Measurements from ENCODE around the gene IBSP.

IBSP gene, protein sequence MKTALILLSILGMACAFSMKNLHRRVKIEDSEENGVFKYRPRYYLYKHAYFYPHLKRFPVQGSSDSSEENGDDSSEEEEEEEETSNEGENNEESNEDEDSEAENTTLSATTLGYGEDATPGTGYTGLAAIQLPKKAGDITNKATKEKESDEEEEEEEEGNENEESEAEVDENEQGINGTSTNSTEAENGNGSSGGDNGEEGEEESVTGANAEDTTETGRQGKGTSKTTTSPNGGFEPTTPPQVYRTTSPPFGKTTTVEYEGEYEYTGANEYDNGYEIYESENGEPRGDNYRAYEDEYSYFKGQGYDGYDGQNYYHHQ

DNA sequence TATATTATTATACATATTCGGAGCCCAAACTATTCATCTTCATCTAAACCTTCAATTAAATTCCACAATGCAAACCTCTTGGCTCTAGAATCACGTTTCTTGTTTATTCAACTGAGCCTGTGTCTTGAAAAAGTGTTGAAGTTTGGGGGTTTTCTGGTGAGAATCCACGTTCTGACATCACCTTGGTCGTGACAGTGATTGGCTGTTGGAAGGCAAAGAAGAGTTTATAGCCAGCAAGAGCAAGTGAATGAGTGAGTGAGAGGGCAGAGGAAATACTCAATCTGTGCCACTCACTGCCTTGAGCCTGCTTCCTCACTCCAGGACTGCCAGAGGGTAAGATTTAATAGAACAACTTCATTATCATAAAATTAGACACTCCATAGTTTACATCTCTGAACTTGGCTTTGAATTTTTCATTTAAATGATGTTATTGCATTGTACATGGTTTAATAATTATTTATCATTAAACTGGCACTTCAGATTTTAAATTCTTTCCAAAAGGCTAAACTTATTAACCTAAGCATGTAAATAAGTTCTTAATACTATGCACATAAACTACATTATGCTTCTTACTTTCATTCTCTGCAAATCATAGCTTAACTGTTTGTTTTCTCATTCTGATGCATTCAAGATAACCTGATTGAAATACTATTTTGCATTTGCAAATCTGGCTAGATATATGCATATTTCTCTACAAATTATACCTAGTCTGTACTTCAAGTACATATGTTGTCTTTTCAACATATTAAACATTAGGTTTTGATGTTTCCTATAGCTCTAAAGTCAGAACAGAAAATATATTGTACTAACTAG is at the start of gene IBSP:
Gene IBSP, plus strand, starts transcription at position 254 of the 813 bp plus-strand sequence. CDS start 2,808 bp downstream, outside the sequence.
- Mint-ChIP-seq H3K27me3 (no peaks in the 10 kb centered on the region), H3K4me1 (ENCODE audit: low read depth) (no peaks in the 10 kb centered on the region), H3K9me3 (peaks cover 7% of the 10 kb centered on the region), H3K27ac (no peak within 1 kb of the TSS), H3K4me3 (no peak within 1 kb of the TSS), H3K36me3 (ENCODE audit: low read depth) (no peaks in the 10 kb centered on the region)
- intact Hi-C loops (cut with micrococcal nuclease): no loop called here

DNA sequence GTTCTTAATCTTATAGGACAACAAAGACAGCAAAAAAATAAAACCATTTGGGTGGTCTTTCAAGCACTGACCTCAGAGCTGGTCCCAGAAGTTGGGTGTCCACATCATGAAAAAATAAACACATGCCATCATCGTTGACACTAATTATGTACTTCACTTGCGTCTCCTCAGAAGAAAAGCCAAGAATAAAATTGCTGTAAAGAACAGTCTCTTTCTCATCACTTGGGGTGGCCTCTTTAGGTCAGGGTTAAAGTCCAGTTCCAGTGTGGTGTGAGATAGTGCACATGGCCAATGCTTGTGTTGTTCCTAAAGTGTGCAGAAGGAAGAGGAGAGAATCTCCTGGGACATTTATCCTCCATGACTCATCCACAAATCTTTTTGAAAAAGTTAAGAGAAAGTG is 49.5 kb upstream of the IBSP start:
- no peaks in the 10 kb centered on the region for H3K36me3 Mint-ChIP-seq (ENCODE audit: low read depth)
- intact Hi-C loops (cut with micrococcal nuclease): no loop called here
- H3K27me3 Mint-ChIP-seq: no peaks in the 10 kb centered on the region
- H3K4me3 Mint-ChIP-seq: no peak overlapping the region
- H3K27ac Mint-ChIP-seq: no peak overlapping the region
- H3K4me1 Mint-ChIP-seq (ENCODE audit: low read depth): no peaks in the 10 kb centered on the region
- peaks cover 13% of the 10 kb centered on the region for H3K9me3 Mint-ChIP-seq

DNA sequence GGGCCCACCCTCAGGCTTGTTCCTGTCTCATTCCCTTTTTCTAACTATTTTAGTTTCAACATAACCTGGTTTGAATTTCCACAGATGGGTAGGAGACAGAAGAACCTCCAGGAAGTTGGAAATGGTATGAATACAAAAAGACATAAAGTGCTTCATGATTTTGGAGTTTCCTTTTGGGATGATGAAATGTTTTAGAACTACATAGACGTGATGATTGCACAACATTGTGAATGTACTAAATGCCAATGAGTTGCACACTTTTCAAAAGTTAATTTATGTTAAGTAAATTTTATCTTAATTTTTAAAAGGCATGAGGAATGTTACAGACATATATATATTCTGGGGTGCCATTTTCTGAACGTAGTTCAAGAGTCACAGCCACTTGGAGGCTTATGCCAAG is 41.1 kb upstream of the IBSP start:
- no peaks in the 10 kb centered on the region for H3K4me1 Mint-ChIP-seq (ENCODE audit: low read depth)
- no peak overlapping the region for H3K4me3 Mint-ChIP-seq
- H3K36me3 Mint-ChIP-seq (ENCODE audit: low read depth): no peaks in the 10 kb centered on the region
- no peaks in the 10 kb centered on the region for H3K9me3 Mint-ChIP-seq
- H3K27me3 Mint-ChIP-seq: no peaks in the 10 kb centered on the region
- no peak overlapping the region for H3K27ac Mint-ChIP-seq
- intact Hi-C loops (cut with micrococcal nuclease): no loop called here

DNA sequence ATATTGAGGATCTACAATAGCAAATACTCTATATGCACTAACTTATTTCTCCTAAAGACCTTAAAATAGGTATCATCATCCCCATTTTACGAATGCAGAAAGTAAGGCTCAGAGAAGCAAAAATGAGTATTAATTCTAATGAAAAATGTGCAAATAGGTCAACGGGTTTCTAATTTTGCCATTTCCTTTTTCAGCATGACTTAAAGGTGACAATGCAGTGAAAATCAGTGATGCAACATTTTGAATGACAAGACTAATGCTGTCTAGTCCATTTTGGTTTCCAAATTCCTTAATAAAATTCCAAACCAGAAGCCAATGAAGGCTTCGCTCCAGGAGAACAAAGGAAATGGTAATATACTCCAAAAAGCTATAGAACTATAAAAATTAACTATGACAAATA is 37.0 kb upstream of the IBSP start:
- H3K36me3 Mint-ChIP-seq (ENCODE audit: low read depth): no peaks in the 10 kb centered on the region
- H3K4me3 Mint-ChIP-seq: no peak overlapping the region
- intact Hi-C loops (cut with micrococcal nuclease): no loop called here
- no peak overlapping the region for H3K27ac Mint-ChIP-seq
- no peaks in the 10 kb centered on the region for H3K4me1 Mint-ChIP-seq (ENCODE audit: low read depth)
- no peaks in the 10 kb centered on the region for H3K27me3 Mint-ChIP-seq
- no peaks in the 10 kb centered on the region for H3K9me3 Mint-ChIP-seq

DNA sequence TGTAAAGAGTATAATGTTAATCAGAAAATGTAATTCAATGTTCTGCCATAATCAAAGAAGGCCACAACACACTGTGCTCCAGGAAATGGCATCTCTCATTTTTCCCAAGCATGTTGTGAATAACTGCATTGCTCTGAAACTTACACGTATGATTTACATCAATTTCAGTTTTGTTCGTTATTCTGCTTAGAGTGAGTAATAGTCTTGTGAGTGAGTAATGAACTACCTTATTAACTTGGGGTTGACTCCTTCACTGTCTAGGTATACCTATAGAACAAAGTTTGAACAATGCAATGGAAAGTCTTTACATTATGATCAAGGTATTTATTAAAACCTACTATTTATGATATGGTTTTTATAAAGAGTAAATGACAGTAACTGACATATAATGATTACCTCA is 17.8 kb upstream of the IBSP start:
- Mint-ChIP-seq H3K27ac (no peak overlapping the region), H3K4me1 (ENCODE audit: low read depth) (no peaks in the 10 kb centered on the region), H3K9me3 (no peaks in the 10 kb centered on the region), H3K36me3 (ENCODE audit: low read depth) (no peaks in the 10 kb centered on the region), H3K4me3 (no peak overlapping the region), H3K27me3 (no peaks in the 10 kb centered on the region)
- intact Hi-C loops (cut with micrococcal nuclease): no loop called here

DNA sequence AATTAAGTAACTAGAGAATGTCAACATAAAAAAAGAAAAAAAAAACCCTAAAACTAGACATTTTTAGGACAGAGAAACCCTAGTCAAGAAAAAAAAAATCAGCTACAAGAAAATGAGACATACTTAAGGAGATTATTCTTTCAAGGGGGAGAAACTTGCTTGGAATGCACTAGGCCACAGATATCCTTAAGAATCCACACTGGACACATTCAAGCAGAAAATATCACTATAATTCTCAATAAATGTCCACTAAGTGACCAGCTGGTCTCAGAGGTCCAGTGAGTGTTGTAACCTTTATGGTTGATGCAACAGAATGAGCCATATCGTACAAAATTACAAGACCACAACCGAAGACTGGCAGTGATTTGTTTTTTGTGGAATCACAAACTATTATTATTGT is 15.6 kb upstream of the IBSP start:
- Mint-ChIP-seq H3K9me3 (no peaks in the 10 kb centered on the region), H3K4me1 (ENCODE audit: low read depth) (no peaks in the 10 kb centered on the region), H3K36me3 (ENCODE audit: low read depth) (no peaks in the 10 kb centered on the region), H3K27ac (no peak overlapping the region), H3K27me3 (no peaks in the 10 kb centered on the region), H3K4me3 (no peak overlapping the region)
- intact Hi-C loops (cut with micrococcal nuclease): no loop called here

DNA sequence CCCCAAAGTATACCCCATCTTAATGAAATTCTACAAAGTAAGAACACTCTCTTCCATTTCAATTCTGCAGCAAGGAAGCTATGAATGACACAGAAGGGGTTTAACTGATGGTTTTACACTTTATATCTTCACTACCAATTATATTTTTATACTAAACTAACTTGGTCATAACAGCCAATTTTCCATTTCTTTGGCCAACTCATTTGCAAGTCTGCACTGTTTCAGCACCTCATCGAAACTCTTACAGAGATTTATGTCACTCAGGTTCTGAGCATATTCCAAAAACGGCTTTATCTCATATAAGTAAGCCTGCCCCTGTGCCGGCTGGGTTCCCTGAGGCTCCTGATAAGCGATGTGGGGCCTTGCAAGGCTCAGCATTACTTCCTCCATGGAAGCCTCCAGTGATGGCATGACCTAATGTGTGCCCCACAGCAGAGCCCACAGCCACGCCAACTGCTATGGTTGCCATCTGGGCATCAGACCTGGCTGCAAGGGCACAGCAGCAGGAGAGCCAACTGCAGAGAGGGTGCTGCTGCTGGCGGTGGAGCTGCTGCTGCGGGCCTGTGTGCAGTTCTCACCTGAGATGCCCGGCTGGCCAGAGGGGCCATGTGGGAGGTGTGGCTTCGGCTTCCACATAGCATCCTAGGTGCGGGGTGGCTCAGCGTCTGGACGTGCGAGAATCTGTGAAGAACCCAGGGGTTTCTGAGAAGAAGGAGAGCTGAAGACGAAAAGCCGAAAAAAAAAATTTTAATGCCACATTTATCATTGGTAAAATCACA is 13.4 kb upstream of the IBSP start:
- Mint-ChIP-seq H3K4me3 (no peak overlapping the region), H3K36me3 (ENCODE audit: low read depth) (no peaks in the 10 kb centered on the region), H3K27ac (no peak overlapping the region), H3K4me1 (ENCODE audit: low read depth) (no peaks in the 10 kb centered on the region), H3K9me3 (no peaks in the 10 kb centered on the region), H3K27me3 (no peaks in the 10 kb centered on the region)
- intact Hi-C loops (cut with micrococcal nuclease): no loop called here

DNA sequence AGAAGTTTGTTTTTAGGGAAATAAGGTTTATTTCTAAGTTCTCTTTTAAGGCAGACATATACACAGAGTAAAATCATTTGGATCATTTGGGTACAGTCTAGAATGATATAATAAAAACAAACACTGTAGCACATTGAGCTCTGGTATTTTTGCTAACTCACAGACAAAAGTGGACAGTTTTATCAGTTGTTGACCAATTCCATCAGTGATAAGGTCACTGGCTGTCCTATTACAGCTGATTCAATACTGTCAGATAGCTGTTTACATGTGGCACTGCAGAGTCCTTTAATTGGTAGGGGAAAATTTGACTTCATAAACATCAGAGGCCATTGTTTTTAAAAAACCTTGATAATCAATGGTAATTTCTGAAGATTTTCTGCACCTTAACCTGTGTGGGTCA is 3.5 kb downstream of the IBSP start:
- Mint-ChIP-seq H3K4me1 (ENCODE audit: low read depth) (peaks cover 6% of the 10 kb centered on the region), H3K27ac (no peak overlapping the region), H3K36me3 (ENCODE audit: low read depth) (no peaks in the 10 kb centered on the region), H3K9me3 (no peaks in the 10 kb centered on the region), H3K4me3 (no peak overlapping the region), H3K27me3 (no peaks in the 10 kb centered on the region)
- intact Hi-C loops (cut with micrococcal nuclease): no loop called here

DNA sequence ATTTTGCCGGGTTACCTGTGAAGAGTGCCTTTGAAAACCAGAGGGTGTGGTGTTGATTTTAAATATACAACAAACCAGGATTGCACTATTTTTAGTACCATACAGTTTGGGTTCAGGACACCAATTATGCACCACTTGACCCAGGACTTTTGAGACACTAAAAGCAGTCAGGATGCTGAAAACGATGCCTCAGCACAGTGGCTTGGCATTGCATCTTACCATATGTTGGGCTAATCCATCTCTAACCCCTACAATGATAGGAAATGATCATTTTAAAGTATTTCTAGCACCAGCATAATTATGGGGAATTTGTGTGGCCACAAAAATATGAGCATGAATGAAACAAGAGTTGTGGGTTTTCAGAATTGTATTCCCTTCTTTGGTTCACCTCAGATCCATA is 4.1 kb downstream of the IBSP start:
- Mint-ChIP-seq H3K27ac (no peak overlapping the region), H3K4me1 (ENCODE audit: low read depth) (peaks cover 6% of the 10 kb centered on the region), H3K27me3 (no peaks in the 10 kb centered on the region), H3K9me3 (no peaks in the 10 kb centered on the region), H3K4me3 (no peak overlapping the region), H3K36me3 (ENCODE audit: low read depth) (no peaks in the 10 kb centered on the region)
- intact Hi-C loops (cut with micrococcal nuclease): no loop called here

DNA sequence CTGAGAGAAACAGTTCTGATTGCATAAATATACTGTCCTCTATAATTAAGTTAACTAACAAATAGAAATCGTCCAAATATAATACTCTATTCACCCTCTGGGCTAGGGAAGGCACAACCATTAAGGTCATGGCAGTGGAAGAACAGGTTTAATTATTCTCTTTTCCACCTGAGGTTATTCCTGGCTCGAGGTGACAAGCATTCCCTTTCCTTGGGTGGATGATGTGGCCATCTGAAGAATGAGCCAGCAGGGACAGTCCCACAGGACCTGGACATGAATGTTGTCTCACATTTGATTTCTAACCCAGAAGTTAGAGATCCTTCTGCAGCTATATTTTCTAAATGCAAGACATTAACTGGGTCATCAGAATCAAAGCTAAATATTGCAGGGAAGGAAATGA is 5.5 kb downstream of the IBSP start:
- no peak overlapping the region for H3K27ac Mint-ChIP-seq
- H3K4me1 Mint-ChIP-seq (ENCODE audit: low read depth): peaks cover 6% of the 10 kb centered on the region
- intact Hi-C loops (cut with micrococcal nuclease): no loop called here
- H3K27me3 Mint-ChIP-seq: no peaks in the 10 kb centered on the region
- H3K9me3 Mint-ChIP-seq: no peaks in the 10 kb centered on the region
- H3K36me3 Mint-ChIP-seq (ENCODE audit: low read depth): no peaks in the 10 kb centered on the region
- H3K4me3 Mint-ChIP-seq: no peak overlapping the region

DNA sequence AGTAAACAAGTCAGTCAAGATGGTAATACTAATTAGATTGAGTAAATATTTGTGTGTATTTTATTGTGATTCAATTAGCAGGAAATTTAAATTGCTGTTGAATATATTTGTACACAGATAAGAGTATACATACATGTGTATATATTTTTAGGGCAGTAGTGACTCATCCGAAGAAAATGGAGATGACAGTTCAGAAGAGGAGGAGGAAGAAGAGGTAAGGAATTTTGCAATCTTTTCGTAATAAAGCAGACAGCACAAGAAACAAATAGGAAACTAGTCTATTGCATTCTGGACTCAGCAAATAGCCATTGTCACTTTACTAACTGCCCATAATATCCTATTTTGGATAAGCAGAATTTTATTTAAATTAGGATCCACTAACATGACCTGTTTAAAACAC is 6.6 kb downstream of the IBSP start:
- intact Hi-C loops (cut with micrococcal nuclease): no loop called here
- H3K4me1 Mint-ChIP-seq (ENCODE audit: low read depth): peaks cover 6% of the 10 kb centered on the region

DNA sequence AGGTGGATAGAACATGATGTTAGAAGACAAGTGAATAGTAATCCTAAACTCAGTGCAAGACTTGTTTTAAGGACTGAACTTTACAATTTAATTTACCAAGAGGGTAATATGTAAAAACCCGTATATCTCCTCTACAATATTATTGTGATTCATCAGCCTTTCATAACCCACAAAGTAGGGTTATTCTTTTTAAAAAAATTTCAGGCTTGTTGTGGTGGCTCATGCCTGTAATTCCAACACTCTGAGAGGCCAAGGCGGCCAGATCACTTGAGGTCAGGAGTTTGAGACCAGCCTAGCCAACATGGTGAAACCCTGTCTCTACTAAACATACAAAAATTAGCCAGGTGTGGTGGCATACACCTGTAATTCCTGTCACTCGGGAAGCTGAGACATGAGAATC is 7.2 kb downstream of the IBSP start:
- Mint-ChIP-seq H3K4me3 (no peak overlapping the region), H3K4me1 (ENCODE audit: low read depth) (peaks cover 6% of the 10 kb centered on the region), H3K27me3 (no peaks in the 10 kb centered on the region), H3K27ac (no peak overlapping the region), H3K36me3 (ENCODE audit: low read depth) (no peaks in the 10 kb centered on the region), H3K9me3 (peaks cover 8% of the 10 kb centered on the region)
- intact Hi-C loops (cut with micrococcal nuclease): no loop called here

More for the DNA sequence above, 6.6 kb downstream of the IBSP start:
- no peaks in the 10 kb centered on the region for H3K36me3 Mint-ChIP-seq (ENCODE audit: low read depth)
- H3K9me3 Mint-ChIP-seq: peaks cover 2% of the 10 kb centered on the region
- no peak overlapping the region for H3K4me3 Mint-ChIP-seq
- no peak overlapping the region for H3K27ac Mint-ChIP-seq
- H3K27me3 Mint-ChIP-seq: no peaks in the 10 kb centered on the region

DNA sequence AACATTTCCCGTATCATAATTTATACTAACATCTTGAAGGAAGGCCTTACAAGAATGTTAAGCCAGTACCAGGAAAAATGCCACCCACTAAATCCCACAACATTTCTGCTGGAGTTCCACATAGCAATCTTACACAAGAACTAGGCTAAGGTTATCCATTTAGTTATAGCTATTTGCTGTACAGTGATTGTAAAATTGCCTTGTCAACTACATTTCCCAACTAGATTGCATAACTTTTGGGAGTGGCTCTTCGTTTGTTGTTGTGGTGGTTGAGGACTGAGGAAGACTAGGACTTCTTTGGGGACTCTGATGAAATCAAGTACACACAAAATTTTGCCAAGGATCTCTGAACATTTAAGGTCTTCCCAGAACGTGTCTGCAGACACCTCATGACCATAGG is 8.0 kb downstream of the IBSP start:
- intact Hi-C loops (cut with micrococcal nuclease): no loop called here
- Mint-ChIP-seq H3K36me3 (ENCODE audit: low read depth) (no peaks in the 10 kb centered on the region), H3K27ac (no peak overlapping the region), H3K27me3 (no peaks in the 10 kb centered on the region), H3K4me1 (ENCODE audit: low read depth) (peaks cover 6% of the 10 kb centered on the region), H3K9me3 (peaks cover 11% of the 10 kb centered on the region), H3K4me3 (no peak overlapping the region)

DNA sequence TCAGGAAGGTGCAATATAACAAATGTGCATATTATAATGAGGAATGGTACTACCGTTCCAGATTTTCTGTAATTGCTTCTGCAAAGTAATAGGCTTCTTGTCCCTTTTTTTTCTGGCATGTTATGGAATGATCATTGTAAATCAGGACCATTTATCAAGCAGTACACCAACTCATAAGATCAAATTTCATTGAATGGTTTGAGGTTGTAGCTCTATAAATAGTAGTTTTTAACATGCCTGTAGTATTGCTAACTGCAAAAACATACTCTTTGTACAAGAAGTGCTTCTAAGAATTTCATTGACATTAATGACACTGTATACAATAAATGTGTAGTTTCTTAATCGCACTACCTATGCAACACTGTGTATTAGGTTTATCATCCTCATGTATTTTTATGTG is 12.6 kb downstream of the IBSP start:
- no peaks in the 10 kb centered on the region for H3K36me3 Mint-ChIP-seq (ENCODE audit: low read depth)
- no peaks in the 10 kb centered on the region for H3K27me3 Mint-ChIP-seq
- intact Hi-C loops (cut with micrococcal nuclease): no loop called here
- H3K27ac Mint-ChIP-seq: no peak overlapping the region
- H3K4me3 Mint-ChIP-seq: no peak overlapping the region
- H3K4me1 Mint-ChIP-seq (ENCODE audit: low read depth): no peaks in the 10 kb centered on the region
- H3K9me3 Mint-ChIP-seq: peaks cover 11% of the 10 kb centered on the region

All from dendritic cell treated with granulocyte-macrophage colony-stimulating factor and Interleukin-4, amounts not matched to agents 40 ng/mL and 50 ng/mL, for 4 days (primary cell).